OCI-LY7 (cell line): ENCODE measurements around the gene FARP2. TPM values are rescaled to one million over a fixed set of nuclear protein-coding genes. Genes with fewer than 3 reads are reported as not detected.
"Not testable (repeated sequence)": the region's sequence is repeated elsewhere in the genome, so short reads cannot be mapped to it uniquely, and the experiment has no call there.

ENCODE experiments used
- BruUV-seq: library from RNA; stranded (reverse); fragments of 400-500 nt; replicated peaks from 2 replicates; lab custom pipeline; 2021; lab: Mats Ljungman, UMichigan
- CTCF ChIA-PET: fragments of 300-600 bp; sonication (Branson Sonifier 250); formaldehyde crosslinking; loops from one replicate; lab custom pipeline; 2022; ENCODE audit warnings: antibody characterized with exemption; ENCODE audit not compliant: unreplicated experiment; lab: Charles Lee
- POLR2A ChIA-PET: fragments of 300-600 bp; sonication (Branson Sonifier 250); formaldehyde crosslinking; loops from one replicate; lab custom pipeline; 2022; ENCODE audit warnings: antibody characterized with exemption; lab: Charles Lee
- DNase-seq: peaks from one replicate; pipeline ENCODE4 v3.0.0-alpha.2; 2015; ENCODE audit warnings: low spot score
- H2AFZ ChIP-seq: fragments of 200-600 bp; sonication (generic), shearing (Covaris generic); 2 replicates; pipeline ENCODE4 v1.6.1; 2014; ENCODE audit warnings: mild to moderate bottlenecking, antibody characterized with exemption, low read length, moderate library complexity
- H3K27ac ChIP-seq: fragments of 200-600 bp; sonication (generic); 2 replicates; pipeline ENCODE4 v1.5.1; 2014; ENCODE audit warnings: mixed run types, low read depth, mild to moderate bottlenecking, moderate library complexity, low read length, inconsistent platforms; ENCODE audit not compliant: poor library complexity, severe bottlenecking
- H3K36me3 ChIP-seq: fragments of 200-600 bp; sonication (generic); 2 replicates; pipeline ENCODE4 v1.6.1; 2014; ENCODE audit warnings: mild to moderate bottlenecking, antibody characterized with exemption, low read length, moderate library complexity, mixed read lengths; ENCODE audit not compliant: insufficient read depth
- H3K4me1 ChIP-seq: fragments of 200-600 bp; sonication (generic); 2 replicates; pipeline ENCODE4 v1.5.1; 2014; ENCODE audit warnings: mild to moderate bottlenecking, low read length; ENCODE audit not compliant: insufficient read depth, poor library complexity, severe bottlenecking
- H3K4me2 ChIP-seq: fragments of 200-600 bp; sonication (generic); 2 replicates; pipeline ENCODE4 v1.6.1; 2014; ENCODE audit warnings: mild to moderate bottlenecking, low read length
- H3K4me3 ChIP-seq: fragments of 200-600 bp; sonication (generic); 2 replicates; pipeline ENCODE4 v1.5.1; 2014; ENCODE audit warnings: mild to moderate bottlenecking, low read depth, low read length; ENCODE audit not compliant: poor library complexity, severe bottlenecking
- H3K79me2 ChIP-seq: fragments of 200-600 bp; sonication (generic); 2 replicates; pipeline ENCODE4 v1.6.1; 2016; ENCODE audit warnings: low read depth, mild to moderate bottlenecking, low read length, moderate library complexity, mixed read lengths; ENCODE audit not compliant: insufficient read depth
- H3K9me2 ChIP-seq: fragments of 200-600 bp; sonication (generic); 2 replicates; pipeline ENCODE4 v1.6.1; 2016; ENCODE audit warnings: mild to moderate bottlenecking, low read length, mixed read lengths; ENCODE audit not compliant: insufficient read depth
- H3K9me3 ChIP-seq: fragments of 200-600 bp; sonication (generic); 2 replicates; pipeline ENCODE4 v1.6.1; 2014; ENCODE audit warnings: mild to moderate bottlenecking, mixed run types, low read length, mixed read lengths
- H4K20me1 ChIP-seq: fragments of 200-600 bp; sonication (generic); 2 replicates; pipeline ENCODE4 v1.6.1; 2014; ENCODE audit warnings: mild to moderate bottlenecking, antibody characterized with exemption, low read length, moderate library complexity, mixed read lengths; ENCODE audit not compliant: insufficient read depth
- EZH2phosphoT487 ChIP-seq: fragments of 200-600 bp; sonication (generic); IDR thresholded peaks from 2 replicates; pipeline ENCODE4 v1.6.1; 2018; ENCODE audit warnings: low read depth, borderline replicate concordance, mild to moderate bottlenecking, mixed run types, antibody characterized with exemption, low read length, moderate library complexity, mixed read lengths
- intact Hi-C: fragments of 100-400 bp; cut with micrococcal nuclease; formaldehyde crosslinking; loops from one replicate; pipeline ENCODE4 v1.10.0; 2022; ENCODE audit not compliant: unreplicated experiment
- total RNA-seq, 2 experiments: library from RNA; depleted of rRNA in 1 of 2; stranded (reverse); fragments of >200 nt in 1 of 2; shearing (Covaris generic) in 1 of 2; gene quantifications; 2 replicates each; pipeline ENCODE4 v1.2.3, GENCODE V29; 2014 to 2022
- TF ChIP-seq, protein P1 (sequence below): fragments of 200-600 bp; sonication (generic); conservative IDR thresholded peaks from 2 replicates; pipeline ENCODE4 v1.5.1; 2014; ENCODE audit warnings: mild to moderate bottlenecking, antibody characterized with exemption, low read length, moderate library complexity, mixed read lengths

FARP2 gene
- total RNA-seq, 2 experiments from 2014 or later = 33.6 to 52.7 TPM

DNA sequence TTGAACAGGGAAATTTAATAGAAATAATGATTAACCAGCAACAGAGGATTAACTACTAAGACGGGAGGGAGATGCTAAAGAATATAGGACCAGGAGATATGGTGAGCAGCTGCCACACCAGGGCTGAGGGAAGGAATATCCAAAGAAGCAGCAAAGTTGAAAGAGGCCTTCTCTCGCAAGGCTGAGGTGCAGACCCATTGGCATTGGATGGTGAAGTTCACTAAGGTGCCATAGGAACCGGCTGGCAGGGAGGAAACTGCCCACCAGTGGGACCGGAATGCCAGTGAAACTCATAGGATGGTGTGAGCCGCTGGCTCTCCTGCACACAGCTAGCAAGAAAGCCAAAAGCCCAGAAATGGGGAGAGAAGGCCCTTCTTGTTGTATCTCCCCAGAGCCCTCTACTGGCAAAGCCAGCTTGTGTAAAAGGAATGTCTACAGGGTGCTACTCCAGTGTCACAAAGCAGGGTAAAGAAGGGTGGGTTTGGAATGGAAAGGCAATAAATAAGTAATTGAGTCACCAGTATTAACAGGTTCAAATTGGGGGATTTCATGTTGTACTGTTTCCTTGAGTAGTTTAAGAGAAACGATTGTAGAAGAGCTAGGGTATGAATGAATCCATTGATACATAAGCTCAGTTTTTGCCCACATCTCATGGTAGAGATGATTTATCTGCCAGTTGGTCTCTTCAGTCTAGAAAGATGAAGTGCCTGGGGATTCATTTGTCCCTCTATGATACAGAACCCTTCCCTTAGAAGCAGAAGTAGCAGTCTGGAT lies 36.0 kb downstream of the FARP2 start:
- ChIA-PET CTCF (no interaction called here), POLR2A (interaction anchor here (0.5 to 2.9 kb wide), 6 partner anchors 9 to 122 kb away, joined by 3 to 11 read pairs (median 4); no protein-coding TSS in a partner anchor)
- peaks cover 4% of the 10 kb centered on the region; the same call in 1 of the 2 replicates for H3K36me3 ChIP-seq
- no peaks in the 10 kb centered on the region for H3K9me3 ChIP-seq
- no peak overlapping the region for H3K4me3 ChIP-seq
- TF ChIP-seq EZH2phosphoT487 = no peak
- TF ChIP-seq, protein P1, sequence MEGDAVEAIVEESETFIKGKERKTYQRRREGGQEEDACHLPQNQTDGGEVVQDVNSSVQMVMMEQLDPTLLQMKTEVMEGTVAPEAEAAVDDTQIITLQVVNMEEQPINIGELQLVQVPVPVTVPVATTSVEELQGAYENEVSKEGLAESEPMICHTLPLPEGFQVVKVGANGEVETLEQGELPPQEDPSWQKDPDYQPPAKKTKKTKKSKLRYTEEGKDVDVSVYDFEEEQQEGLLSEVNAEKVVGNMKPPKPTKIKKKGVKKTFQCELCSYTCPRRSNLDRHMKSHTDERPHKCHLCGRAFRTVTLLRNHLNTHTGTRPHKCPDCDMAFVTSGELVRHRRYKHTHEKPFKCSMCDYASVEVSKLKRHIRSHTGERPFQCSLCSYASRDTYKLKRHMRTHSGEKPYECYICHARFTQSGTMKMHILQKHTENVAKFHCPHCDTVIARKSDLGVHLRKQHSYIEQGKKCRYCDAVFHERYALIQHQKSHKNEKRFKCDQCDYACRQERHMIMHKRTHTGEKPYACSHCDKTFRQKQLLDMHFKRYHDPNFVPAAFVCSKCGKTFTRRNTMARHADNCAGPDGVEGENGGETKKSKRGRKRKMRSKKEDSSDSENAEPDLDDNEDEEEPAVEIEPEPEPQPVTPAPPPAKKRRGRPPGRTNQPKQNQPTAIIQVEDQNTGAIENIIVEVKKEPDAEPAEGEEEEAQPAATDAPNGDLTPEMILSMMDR = peak; percentile 82
- peaks cover 4% of the 10 kb centered on the region for H4K20me1 ChIP-seq
- H3K79me2 ChIP-seq = no peaks in the 10 kb centered on the region
- DNase-seq = peak; percentile 65
- no peak overlapping the region for H3K27ac ChIP-seq
- H2AFZ ChIP-seq = no peak overlapping the region
- H3K9me2 ChIP-seq = no peaks in the 10 kb centered on the region
- BruUV-seq = no TSS peak
- intact Hi-C loops = loop anchor here (2.0 to 5.0 kb wide), 2 partner anchors 35 to 175 kb away; partner anchors contain the start of gene FARP2
- H3K4me2 ChIP-seq = peak overlapping the region; percentile 43
- H3K4me1 ChIP-seq = peaks cover 13% of the 10 kb centered on the region

DNA sequence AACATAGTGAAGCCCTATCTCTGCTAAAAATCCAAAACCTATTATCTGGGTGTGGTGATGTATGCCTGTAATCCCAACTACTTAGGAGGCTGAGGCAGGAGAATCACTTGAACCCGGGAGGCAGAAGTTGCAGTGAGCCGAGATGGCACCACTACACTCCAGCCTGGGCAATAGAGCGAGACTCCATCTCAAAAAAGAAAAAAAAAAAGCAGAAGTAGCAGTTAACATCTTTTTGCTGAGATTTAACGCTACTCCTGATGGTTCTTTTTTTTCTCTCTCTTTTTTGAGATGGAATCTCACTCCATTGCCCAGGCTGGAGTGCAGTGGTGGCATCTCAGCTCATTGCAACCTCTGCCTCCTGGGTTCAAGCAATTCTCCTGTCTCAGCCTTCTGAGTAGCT lies 36.7 kb downstream of the FARP2 start:
- H4K20me1 ChIP-seq, BruUV-seq, H3K4me3 ChIP-seq, H3K9me2 ChIP-seq, H3K9me3 ChIP-seq, H3K79me2 ChIP-seq, CTCF ChIA-PET, H3K27ac ChIP-seq, H3K36me3 ChIP-seq, H2AFZ ChIP-seq: not testable (repeated sequence)
- intact Hi-C loops = loop anchor here (2.0 to 5.0 kb wide), 2 partner anchors 36 to 175 kb away; partner anchors contain the start of gene FARP2
- peaks cover 13% of the 10 kb centered on the region for H3K4me1 ChIP-seq
- peak; percentile 13 for DNase-seq
- POLR2A ChIA-PET = interaction anchor here (0.6 to 2.9 kb wide), 5 partner anchors 8 to 88 kb away, joined by 3 to 11 read pairs (median 4); no protein-coding TSS in a partner anchor
- peak overlapping the region; percentile 43 for H3K4me2 ChIP-seq

DNA sequence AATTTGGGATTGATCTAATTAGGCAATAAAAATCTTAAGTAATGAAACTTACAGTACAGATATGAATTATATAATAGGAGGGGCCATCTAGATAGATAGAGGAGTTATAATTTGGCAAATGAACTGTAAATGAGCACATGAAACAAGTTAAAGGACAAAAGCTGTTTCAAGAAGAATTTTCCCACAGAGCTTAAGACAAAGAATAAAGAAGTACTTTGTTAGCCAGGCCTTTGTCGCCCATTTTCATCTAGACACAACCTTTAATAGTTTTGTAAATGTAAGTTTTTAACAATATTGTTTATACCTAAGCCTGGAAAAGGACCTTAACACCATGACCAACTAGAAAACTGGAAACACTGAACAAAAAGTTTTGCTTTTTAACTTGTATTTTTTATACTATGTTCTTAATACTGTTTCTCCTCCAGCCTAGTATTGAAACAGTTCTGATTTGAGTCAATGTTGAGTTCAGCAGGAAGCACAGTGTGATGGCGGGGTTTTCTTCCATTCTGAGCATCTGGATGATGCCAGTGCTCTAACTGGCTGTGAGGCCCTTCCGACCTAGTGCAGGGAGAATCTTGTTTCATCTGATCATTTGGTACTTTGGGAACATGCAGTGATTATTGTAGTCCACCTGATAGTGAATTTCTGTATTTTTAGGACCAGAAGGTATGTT lies 37.6 kb downstream of the FARP2 start:
- no peaks in the 10 kb centered on the region for H3K79me2 ChIP-seq
- intact Hi-C loops = loop anchor here (2.0 to 5.0 kb wide), 2 partner anchors 37 to 176 kb away; partner anchors contain the start of gene FARP2
- H3K36me3 ChIP-seq = peaks cover 4% of the 10 kb centered on the region; the same call in 1 of the 2 replicates
- ChIA-PET POLR2A (interaction anchor here (0.7 to 2.9 kb wide), 5 partner anchors 9 to 19 kb away, joined by 3 to 11 read pairs (median 4); no protein-coding TSS in a partner anchor), CTCF (no interaction called here)
- no peak overlapping the region for H3K27ac ChIP-seq
- H3K4me1 ChIP-seq = peaks cover 13% of the 10 kb centered on the region
- BruUV-seq = no TSS peak
- TF ChIP-seq, protein P1 = no peak
- TF ChIP-seq EZH2phosphoT487 = no peak
- H2AFZ ChIP-seq = no peak overlapping the region
- H3K9me2 ChIP-seq = no peaks in the 10 kb centered on the region
- DNase-seq = no peak
- H3K4me3 ChIP-seq = no peak overlapping the region
- peaks cover 4% of the 10 kb centered on the region for H4K20me1 ChIP-seq
- H3K9me3 ChIP-seq = no peaks in the 10 kb centered on the region
- peak overlapping the region; percentile 43; the same call in 1 of the 2 replicates for H3K4me2 ChIP-seq

DNA sequence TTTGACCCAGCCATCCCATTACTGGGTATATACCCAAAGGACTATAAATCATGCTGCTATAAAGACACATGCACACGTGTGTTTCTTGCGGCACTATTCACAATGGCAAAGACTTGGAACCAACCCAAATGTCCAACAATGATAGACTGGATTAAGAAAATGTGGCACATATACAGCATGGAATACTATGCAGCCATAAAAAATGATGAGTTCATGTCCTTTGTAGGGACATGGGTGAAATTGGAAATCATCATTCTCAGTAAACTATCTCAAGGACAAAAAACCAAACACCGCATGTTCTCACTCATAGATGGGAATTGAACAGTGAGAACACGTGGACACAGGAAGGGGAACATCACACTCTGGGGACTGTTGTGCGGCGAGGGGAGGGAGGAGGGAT lies 40.7 kb downstream of the FARP2 start:
- H3K4me3 ChIP-seq, intact Hi-C loops, H4K20me1 ChIP-seq, CTCF ChIA-PET, H3K4me2 ChIP-seq, H3K9me2 ChIP-seq, H3K36me3 ChIP-seq, H3K27ac ChIP-seq, H3K79me2 ChIP-seq, H2AFZ ChIP-seq, POLR2A ChIA-PET, DNase-seq, H3K9me3 ChIP-seq: not testable (repeated sequence)
- BruUV-seq = TSS peak; percentile 41
- H3K4me1 ChIP-seq = peaks cover 13% of the 10 kb centered on the region
